Sigmoid colon (tissue), 7 donors: ENCODE measurements around the gene CHRNE. TPM values are rescaled to one million over a fixed set of nuclear protein-coding genes. Genes with fewer than 3 reads are reported as not detected.

Experiments used
- DNase-seq: peaks from one replicate; pipeline ENCODE4 v3.0.0-alpha.2; 2019
- H3K27ac ChIP-seq, 4 donors: fragments of 200-600 bp; sonication (generic); one replicate each; pipeline ENCODE4 v1.5.1; 2016 to 2019; ENCODE audit warnings: mild to moderate bottlenecking in 1 of 4
- H3K27me3 ChIP-seq, 3 donors: fragments of 200-600 bp; sonication (generic); one replicate each; pipeline ENCODE4 v1.5.1; 2019; ENCODE audit warnings: mild to moderate bottlenecking in 1 of 3
- H3K36me3 ChIP-seq, 4 donors: fragments of 200-600 bp; sonication (generic); one replicate each; pipeline ENCODE4 v1.5.1; 2016 to 2019
- H3K4me1 ChIP-seq, 4 donors: fragments of 200-600 bp; sonication (generic); one replicate each; pipeline ENCODE4 v1.5.1; 2017 to 2019
- H3K4me3 ChIP-seq, 4 donors: fragments of 200-600 bp; sonication (generic); one replicate each; pipeline ENCODE4 v1.5.1; 2017 to 2019; ENCODE audit warnings: mild to moderate bottlenecking in 2 of 4, moderate library complexity in 1 of 4
- H3K9me3 ChIP-seq, 4 donors: fragments of 200-600 bp in 3 of 4; sonication (generic) in 3 of 4; one replicate each; pipeline versions ENCODE4 v1.5.1 to v1.6.1; 2013 to 2019
- EP300 ChIP-seq, 4 donors: sonication (generic); formaldehyde crosslinking; IDR thresholded peaks; one replicate each; pipeline ENCODE4 v1.6.1; 2017; ENCODE audit warnings: antibody characterized with exemption in 4 of 4
- POLR2A ChIP-seq, 2 donors: fragments of 450-650 bp; IDR thresholded peaks; one replicate each; pipeline ENCODE4 v1.6.1; 2016; ENCODE audit warnings: antibody characterized with exemption in 2 of 2, mild to moderate bottlenecking in 2 of 2, moderate library complexity in 2 of 2
- POLR2AphosphoS5 ChIP-seq, 4 donors: sonication (generic); formaldehyde crosslinking; IDR thresholded peaks; one replicate each; pipeline ENCODE4 v1.6.1; 2017; ENCODE audit warnings: antibody characterized with exemption in 4 of 4
- WGBS, 2 donors: extraction: QIAGEN DNeasy Blood & Tissue Kit; methylation state at CpG; one replicate each; pipeline ENCODE4 v1.1.7; 2013; 5-methylcytosine and 5-hydroxymethylcytosine counted together
- intact Hi-C: fragments of 100-400 bp; cut with DNase I; formaldehyde crosslinking; loops from one replicate; pipeline ENCODE4 v1.15.1; 2023
- polyA plus RNA-seq, 3 donors: library from polyadenylated mRNA; stranded (reverse); fragments of 200-250 nt; gene quantifications; one replicate each; pipeline ENCODE4 v1.2.3, GENCODE V29; 2013
- total RNA-seq, 4 donors: library from RNA; depleted of rRNA; stranded (reverse); fragments of >200 nt; gene quantifications; one replicate each; pipeline ENCODE4 v1.1.0, GENCODE V29; 2016
- TF ChIP-seq, protein P1 (sequence below), 4 experiments: fragments of 450-650 bp in 3 of 4; fragments of 200-600 bp in 1 of 4; IDR thresholded peaks; one replicate each; pipeline ENCODE4 v1.5.1; 2016 to 2019; ENCODE audit warnings: antibody characterized with exemption in 4 of 4, mild to moderate bottlenecking in 3 of 4, moderate library complexity in 2 of 4
- donor health status: healthy with polysubstance abuse.
- donor health status: Bipolar disorder and iron deficiency.
- donor health status: healthy.

CHRNE gene
- total and polyA plus RNA-seq, 7 donors: 0.46 to 0.57 (median 0.54) TPM; not detected in 2

GRCh38 chr17:4863321-4863720 is 39.6 kb downstream of the CHRNE start:
- TF ChIP-seq, protein P1, sequence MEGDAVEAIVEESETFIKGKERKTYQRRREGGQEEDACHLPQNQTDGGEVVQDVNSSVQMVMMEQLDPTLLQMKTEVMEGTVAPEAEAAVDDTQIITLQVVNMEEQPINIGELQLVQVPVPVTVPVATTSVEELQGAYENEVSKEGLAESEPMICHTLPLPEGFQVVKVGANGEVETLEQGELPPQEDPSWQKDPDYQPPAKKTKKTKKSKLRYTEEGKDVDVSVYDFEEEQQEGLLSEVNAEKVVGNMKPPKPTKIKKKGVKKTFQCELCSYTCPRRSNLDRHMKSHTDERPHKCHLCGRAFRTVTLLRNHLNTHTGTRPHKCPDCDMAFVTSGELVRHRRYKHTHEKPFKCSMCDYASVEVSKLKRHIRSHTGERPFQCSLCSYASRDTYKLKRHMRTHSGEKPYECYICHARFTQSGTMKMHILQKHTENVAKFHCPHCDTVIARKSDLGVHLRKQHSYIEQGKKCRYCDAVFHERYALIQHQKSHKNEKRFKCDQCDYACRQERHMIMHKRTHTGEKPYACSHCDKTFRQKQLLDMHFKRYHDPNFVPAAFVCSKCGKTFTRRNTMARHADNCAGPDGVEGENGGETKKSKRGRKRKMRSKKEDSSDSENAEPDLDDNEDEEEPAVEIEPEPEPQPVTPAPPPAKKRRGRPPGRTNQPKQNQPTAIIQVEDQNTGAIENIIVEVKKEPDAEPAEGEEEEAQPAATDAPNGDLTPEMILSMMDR (IDR thresholded peaks at IDR 0.05): no peak
- TF ChIP-seq POLR2AphosphoS5 (IDR thresholded peaks at IDR 0.05): no peak
- TF ChIP-seq POLR2A (IDR thresholded peaks at IDR 0.05): no peak
- no peak for TF ChIP-seq EP300 (IDR thresholded peaks at IDR 0.05)
- H3K27me3 ChIP-seq: no peaks in the 10 kb centered on the region
- H3K4me3 ChIP-seq: no peak overlapping the region
- H3K9me3 ChIP-seq: no peaks in the 10 kb centered on the region
- intact Hi-C loops: no loop called here
- 89 to 90% methylated on average over 1 of the region's 1 CpG for WGBS, 2 donors
- peaks cover 0 to 7% (median 0%) of the 10 kb centered on the region in 4 donors for H3K36me3 ChIP-seq
- no peak overlapping the region for H3K27ac ChIP-seq
- no peak for DNase-seq
- peaks cover 0 to 12% (median 11%) of the 10 kb centered on the region in 4 donors for H3K4me1 ChIP-seq

GRCh38 chr17:4862720-4863119 is 40.2 kb downstream of the CHRNE start:
- TF ChIP-seq, protein P1 (IDR thresholded peaks at IDR 0.05): no peak
- no peak for TF ChIP-seq POLR2A (IDR thresholded peaks at IDR 0.05)
- TF ChIP-seq POLR2AphosphoS5 (IDR thresholded peaks at IDR 0.05): no peak
- TF ChIP-seq EP300 (IDR thresholded peaks at IDR 0.05): no peak
- 96% methylated on average over 4 of the region's 4 CpGs for WGBS, 2 donors
- DNase-seq: no peak
- Histone ChIP-seq H3K4me1 (peaks cover 0 to 18% (median 17%) of the 10 kb centered on the region in 4 donors), H3K9me3 (no peaks in the 10 kb centered on the region), H3K4me3 (no peak overlapping the region), H3K36me3 (peaks cover 0 to 7% (median 0%) of the 10 kb centered on the region in 4 donors), H3K27ac (no peak overlapping the region), H3K27me3 (no peaks in the 10 kb centered on the region)
- intact Hi-C loops: no loop called here

- intact Hi-C loops: no loop called here
- Histone ChIP-seq H3K4me3 (no peak overlapping the region), H3K4me1 (peaks cover 0 to 21% (median 19%) of the 10 kb centered on the region in 4 donors), H3K36me3 (peaks cover 0 to 7% (median 0%) of the 10 kb centered on the region in 4 donors), H3K27me3 (no peaks in the 10 kb centered on the region), H3K27ac (no peak overlapping the region), H3K9me3 (no peaks in the 10 kb centered on the region)
- DNase-seq: no peak
- no peak for TF ChIP-seq EP300 (IDR thresholded peaks at IDR 0.05)
- no peak for TF ChIP-seq POLR2A (IDR thresholded peaks at IDR 0.05)
- no peak for TF ChIP-seq POLR2AphosphoS5 (IDR thresholded peaks at IDR 0.05)
- TF ChIP-seq, protein P1 (IDR thresholded peaks at IDR 0.05): no peak
- 77 to 87% methylated on average over 16 of the region's 16 CpGs for WGBS, 2 donors
Observed at GRCh38 chr17:4861052-4861451, 41.8 kb downstream of the CHRNE start.

DNA sequence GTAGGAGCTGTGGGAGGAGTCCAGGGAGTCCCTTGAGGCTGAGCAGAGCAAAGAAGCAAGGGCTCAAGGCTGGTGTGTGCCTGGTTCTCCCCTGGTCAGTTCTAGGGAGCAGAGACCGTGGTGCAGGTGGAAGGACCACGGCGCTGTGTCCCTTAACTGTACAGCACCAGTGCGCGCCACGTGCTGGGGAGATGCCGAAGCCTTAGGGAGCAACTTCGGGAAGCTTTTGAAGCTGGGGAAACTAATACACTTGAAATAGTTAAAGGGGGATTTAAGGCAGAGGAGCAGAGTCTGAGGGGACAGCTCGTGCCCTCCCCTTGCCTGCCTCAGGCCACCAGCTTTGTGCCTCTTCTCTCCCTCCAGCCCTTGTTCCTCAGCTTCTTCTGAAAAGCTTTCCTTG is 42.2 kb downstream of the CHRNE start:
- peaks cover 0 to 21% (median 19%) of the 10 kb centered on the region in 4 donors for H3K4me1 ChIP-seq
- H3K9me3 ChIP-seq: no peaks in the 10 kb centered on the region
- 96% methylated on average over 9 of the region's 9 CpGs for WGBS, 2 donors
- no peak for TF ChIP-seq POLR2A (IDR thresholded peaks at IDR 0.05)
- TF ChIP-seq POLR2AphosphoS5 (IDR thresholded peaks at IDR 0.05): no peak
- no peak for TF ChIP-seq EP300 (IDR thresholded peaks at IDR 0.05)
- TF ChIP-seq, protein P1 (IDR thresholded peaks at IDR 0.05): no peak
- no peak for DNase-seq
- H3K27me3 ChIP-seq: no peaks in the 10 kb centered on the region
- H3K36me3 ChIP-seq: peaks cover 0 to 7% (median 0%) of the 10 kb centered on the region in 4 donors
- no peak overlapping the region for H3K27ac ChIP-seq
- H3K4me3 ChIP-seq: no peak overlapping the region
- intact Hi-C loops: no loop called here
